ENCODE measurements around the gene CARD6. TPM values are rescaled to one million over a fixed set of nuclear protein-coding genes. Genes with fewer than 3 reads are reported as not detected.
"Not testable (repeated sequence)": the region's sequence is repeated elsewhere in the genome, so short reads cannot be mapped to it uniquely, and the experiment has no call there.

CARD6 gene
- total and polyA plus RNA-seq, 2 of the 13 experiments (the other 11 are each of a cell fraction or from before 2014, with no cell fraction given): 0.33 to 1.4 TPM

DNA sequence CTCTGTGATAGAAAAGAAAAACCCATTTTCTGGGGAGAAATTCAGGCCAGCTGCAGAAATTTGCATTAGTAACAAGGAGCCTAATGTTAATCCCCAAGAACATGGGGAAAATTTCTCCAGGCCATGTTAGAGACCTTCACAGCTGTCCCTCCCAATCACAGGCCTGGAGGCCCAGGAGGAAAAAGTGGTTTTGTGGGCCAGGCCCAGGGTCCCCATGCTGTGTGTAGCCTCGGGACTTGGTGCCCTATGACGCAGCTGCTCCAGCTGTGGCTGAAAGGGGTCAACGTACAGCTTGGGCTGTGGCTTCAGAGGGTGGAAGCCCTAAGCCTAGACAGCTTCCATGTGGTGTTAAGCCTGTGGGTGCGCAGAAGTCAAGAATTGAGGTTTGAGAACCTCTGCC is 41.1 kb downstream of the CARD6 start (continued):
- TF ChIP-seq NFIB (CRISPR knock-in tag; IDR thresholded peaks at IDR 0.05; ENCODE audit: borderline replicate concordance): no peak

DNA sequence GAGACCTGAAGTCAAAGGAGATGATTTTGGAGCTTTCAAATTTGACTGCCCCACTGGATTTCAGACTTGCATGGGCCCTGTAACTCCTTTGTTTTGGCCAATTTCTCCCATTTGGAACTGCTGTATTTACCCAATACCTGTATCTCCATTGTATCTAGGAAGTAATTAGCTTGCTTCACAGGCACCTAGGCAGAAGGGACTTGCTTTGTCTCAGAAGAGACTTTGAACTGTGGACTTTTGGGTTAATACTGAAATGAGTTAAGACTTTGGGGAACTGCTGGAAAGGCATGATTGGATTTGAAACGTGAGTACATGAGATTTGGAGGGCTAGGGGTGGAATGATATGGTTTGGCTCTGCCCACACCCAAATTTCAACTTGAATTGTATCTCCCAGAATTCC is 41.9 kb downstream of the CARD6 start:
- in situ Hi-C loops (cut with HindIII; ENCODE audit: extremely low pct_ligation_motif_present, low pct_unique_long_range_greater_than_20kb); H3K9me3 ChIP-seq (ENCODE audit: low read length); intact Hi-C loops (cut with micrococcal nuclease; ENCODE audit: unreplicated experiment); H3K36me3 ChIP-seq (replicated peaks in 1 of 2; ENCODE audit: control insufficient read depth in 1 of 2, insufficient read depth in 2 of 2, low read length in 2 of 2); BruUV-seq (replicated peaks); FAIRE-seq; CTCF ChIA-PET (ENCODE audit: low intra/inter-chr PET ratio, low total read pairs); POLR2A ChIA-PET; H3K27ac ChIP-seq (ENCODE audit: extremely low read length, insufficient read depth, low read length); H3K79me2 ChIP-seq (ENCODE audit: insufficient read depth, low read length); H2AFZ ChIP-seq (ENCODE audit: low read length); H3K27me3 ChIP-seq (ENCODE audit: control insufficient read depth in 1 of 2, insufficient read depth in 2 of 2, low read length in 2 of 2); H3K4me3 ChIP-seq (replicated peaks in 1 of 3; ENCODE audit: insufficient read depth in 1 of 3, low read depth in 2 of 3, low read length in 3 of 3); DNase-seq (ENCODE audit: low spot score); ATAC-seq; H3K9ac ChIP-seq (ENCODE audit: insufficient read depth, low read depth, low read length); H4K20me1 ChIP-seq (ENCODE audit: insufficient read depth, low read length); TF ChIP-seq SOX6, SOX13 (IDR thresholded peaks at IDR 0.05): not testable (repeated sequence)
- peak overlapping the region; percentile 27; the same call in 1 of the 2 replicates for H3K4me2 ChIP-seq (ENCODE audit: low read depth, low read length)
- 0% methylated on average over 1 of the region's 1 CpG for WGBS (ENCODE audit: low lambda C conversion rate)
- H3K4me1 ChIP-seq (ENCODE audit: insufficient read depth, low read length): peaks cover 11% of the 10 kb centered on the region
- TF ChIP-seq SOX6 (CRISPR knock-in tag; IDR thresholded peaks at IDR 0.05): peak; percentile 70
- peak; percentile 70; the same call in 1 of the 2 replicates for TF ChIP-seq SOX5 (CRISPR knock-in tag; IDR thresholded peaks at IDR 0.05; ENCODE audit: borderline replicate concordance)
- TF ChIP-seq SOX13 (CRISPR knock-in tag; conservative IDR thresholded peaks at IDR 0.05 in 1 of 2, IDR thresholded peaks at IDR 0.05 in 1 of 2): peak in 1 of 2 experiments; percentile 77; a peak in 2 of 4 replicates
- TF ChIP-seq, protein P1, sequence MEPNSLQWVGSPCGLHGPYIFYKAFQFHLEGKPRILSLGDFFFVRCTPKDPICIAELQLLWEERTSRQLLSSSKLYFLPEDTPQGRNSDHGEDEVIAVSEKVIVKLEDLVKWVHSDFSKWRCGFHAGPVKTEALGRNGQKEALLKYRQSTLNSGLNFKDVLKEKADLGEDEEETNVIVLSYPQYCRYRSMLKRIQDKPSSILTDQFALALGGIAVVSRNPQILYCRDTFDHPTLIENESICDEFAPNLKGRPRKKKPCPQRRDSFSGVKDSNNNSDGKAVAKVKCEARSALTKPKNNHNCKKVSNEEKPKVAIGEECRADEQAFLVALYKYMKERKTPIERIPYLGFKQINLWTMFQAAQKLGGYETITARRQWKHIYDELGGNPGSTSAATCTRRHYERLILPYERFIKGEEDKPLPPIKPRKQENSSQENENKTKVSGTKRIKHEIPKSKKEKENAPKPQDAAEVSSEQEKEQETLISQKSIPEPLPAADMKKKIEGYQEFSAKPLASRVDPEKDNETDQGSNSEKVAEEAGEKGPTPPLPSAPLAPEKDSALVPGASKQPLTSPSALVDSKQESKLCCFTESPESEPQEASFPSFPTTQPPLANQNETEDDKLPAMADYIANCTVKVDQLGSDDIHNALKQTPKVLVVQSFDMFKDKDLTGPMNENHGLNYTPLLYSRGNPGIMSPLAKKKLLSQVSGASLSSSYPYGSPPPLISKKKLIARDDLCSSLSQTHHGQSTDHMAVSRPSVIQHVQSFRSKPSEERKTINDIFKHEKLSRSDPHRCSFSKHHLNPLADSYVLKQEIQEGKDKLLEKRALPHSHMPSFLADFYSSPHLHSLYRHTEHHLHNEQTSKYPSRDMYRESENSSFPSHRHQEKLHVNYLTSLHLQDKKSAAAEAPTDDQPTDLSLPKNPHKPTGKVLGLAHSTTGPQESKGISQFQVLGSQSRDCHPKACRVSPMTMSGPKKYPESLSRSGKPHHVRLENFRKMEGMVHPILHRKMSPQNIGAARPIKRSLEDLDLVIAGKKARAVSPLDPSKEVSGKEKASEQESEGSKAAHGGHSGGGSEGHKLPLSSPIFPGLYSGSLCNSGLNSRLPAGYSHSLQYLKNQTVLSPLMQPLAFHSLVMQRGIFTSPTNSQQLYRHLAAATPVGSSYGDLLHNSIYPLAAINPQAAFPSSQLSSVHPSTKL (CRISPR knock-in tag; IDR thresholded peaks at IDR 0.05): 0 out of 2 replicates have a peak, but pooled peaks have one; percentile 13
- peak; percentile 70 for TF ChIP-seq HNF4A (CRISPR knock-in tag; IDR thresholded peaks at IDR 0.05)
